ENCODE results near the gene SYNE2.

The SYNE2 gene

GRCh38 chr14:64059454-64060198 is 206.8 kb downstream of the SYNE2 start:
- Histone ChIP-seq H3K4me1 (no peaks in the 10 kb centered on the region; a peak in 1 of 20 replicates), H3K9me3 (replicated peaks in 1 of 11) (no peaks in the 10 kb centered on the region), H3K36me3 (peaks cover 9 to 41% (median 22%) of the 10 kb centered on the region in 11 experiments; a peak in 19 of 22 replicates), H3K4me2 (no peak overlapping the region), H3K27me3 (no peaks in the 10 kb centered on the region), H3K4me3 (no peak overlapping the region), H3K9ac (no peak overlapping the region), H4K20me1 (no peaks in the 10 kb centered on the region), H3K27ac (no peak overlapping the region)
- TF ChIP-seq Cebpa-rat (IDR thresholded peaks at IDR 0.05): no peak

GRCh38 chr14:64060199-64060545 is 207.4 kb downstream of the SYNE2 start:
- no peak overlapping the region for H3K4me2 ChIP-seq
- no peak overlapping the region for H3K27ac ChIP-seq

GRCh38 chr14:64060648-64061096 is 207.9 kb downstream of the SYNE2 start:
- no peak for TF ChIP-seq Cebpa-rat (IDR thresholded peaks at IDR 0.05)
- peaks cover 9 to 45% (median 22%) of the 10 kb centered on the region in 11 experiments; a peak in 18 of 22 replicates for H3K36me3 ChIP-seq
- H4K20me1 ChIP-seq: no peaks in the 10 kb centered on the region
- no peaks in the 10 kb centered on the region; a peak in 1 of 20 replicates for H3K4me1 ChIP-seq
- no peak overlapping the region for H3K27ac ChIP-seq
- H3K4me2 ChIP-seq: no peak overlapping the region
- H3K27me3 ChIP-seq: no peaks in the 10 kb centered on the region
- H3K4me3 ChIP-seq: no peak overlapping the region
- no peak overlapping the region for H3K9ac ChIP-seq
- H3K9me3 ChIP-seq (replicated peaks in 1 of 11): no peaks in the 10 kb centered on the region

More at GRCh38 chr14:64060199-64060545, 207.4 kb downstream of the SYNE2 start:
- Histone ChIP-seq H3K36me3 (peaks cover 9 to 41% (median 22%) of the 10 kb centered on the region in 11 experiments; a peak in 19 of 22 replicates), H3K27me3 (no peaks in the 10 kb centered on the region), H3K4me3 (no peak overlapping the region), H3K9ac (no peak overlapping the region), H3K4me1 (no peaks in the 10 kb centered on the region; a peak in 1 of 20 replicates), H4K20me1 (no peaks in the 10 kb centered on the region), H3K9me3 (replicated peaks in 1 of 11) (no peaks in the 10 kb centered on the region)
- no peak for TF ChIP-seq Cebpa-rat (IDR thresholded peaks at IDR 0.05)

GRCh38 chr14:64061115-64061514 is 208.3 kb downstream of the SYNE2 start:
- H3K4me2 ChIP-seq: no peak overlapping the region
- H4K20me1 ChIP-seq: no peaks in the 10 kb centered on the region
- H3K36me3 ChIP-seq: peaks cover 9 to 44% (median 19%) of the 10 kb centered on the region in 11 experiments; a peak in 18 of 22 replicates
- H3K27ac ChIP-seq: no peak overlapping the region
- H3K27me3 ChIP-seq: no peaks in the 10 kb centered on the region
- TF ChIP-seq Cebpa-rat (IDR thresholded peaks at IDR 0.05): no peak
- H3K4me3 ChIP-seq: no peak overlapping the region
- no peaks in the 10 kb centered on the region for H3K9me3 ChIP-seq (replicated peaks in 1 of 11)
- no peak overlapping the region for H3K9ac ChIP-seq
- H3K4me1 ChIP-seq: no peaks in the 10 kb centered on the region; a peak in 1 of 20 replicates

- H4K20me1 ChIP-seq: no peaks in the 10 kb centered on the region
- no peak for TF ChIP-seq Cebpa-rat (IDR thresholded peaks at IDR 0.05)
- peaks cover 9 to 49% (median 20%) of the 10 kb centered on the region in 11 experiments; a peak in 17 of 22 replicates for H3K36me3 ChIP-seq
- no peaks in the 10 kb centered on the region for H3K27me3 ChIP-seq
- H3K4me2 ChIP-seq: no peak overlapping the region
- no peak overlapping the region for H3K4me3 ChIP-seq
- no peak overlapping the region for H3K27ac ChIP-seq
- no peaks in the 10 kb centered on the region for H3K9me3 ChIP-seq (replicated peaks in 1 of 11)
- H3K9ac ChIP-seq: no peak overlapping the region
- H3K4me1 ChIP-seq: no peaks in the 10 kb centered on the region; a peak in 1 of 20 replicates
These were observed 208.9 kb downstream of the SYNE2 start for GRCh38 chr14:64061706-64062105.

GRCh38 chr14:64062381-64063115 is 209.7 kb downstream of the SYNE2 start:
- Histone ChIP-seq H4K20me1 (no peaks in the 10 kb centered on the region), H3K9ac (no peak overlapping the region), H3K36me3 (peaks cover 4 to 51% (median 20%) of the 10 kb centered on the region in 11 experiments; a peak in 17 of 22 replicates), H3K4me3 (no peak overlapping the region), H3K9me3 (replicated peaks in 1 of 11) (no peaks in the 10 kb centered on the region), H3K27ac (no peak overlapping the region), H3K27me3 (no peaks in the 10 kb centered on the region), H3K4me1 (no peaks in the 10 kb centered on the region; a peak in 1 of 20 replicates), H3K4me2 (no peak overlapping the region)
- no peak for TF ChIP-seq Cebpa-rat (IDR thresholded peaks at IDR 0.05)

- Histone ChIP-seq H3K27me3 (no peaks in the 10 kb centered on the region), H3K27ac (no peak overlapping the region), H3K4me2 (no peak overlapping the region), H3K4me1 (no peaks in the 10 kb centered on the region; a peak in 1 of 20 replicates), H3K9me3 (replicated peaks in 1 of 11) (no peaks in the 10 kb centered on the region), H3K36me3 (peaks cover 0 to 58% (median 23%) of the 10 kb centered on the region in 11 experiments; a peak in 17 of 22 replicates), H4K20me1 (no peaks in the 10 kb centered on the region), H3K4me3 (no peak overlapping the region), H3K9ac (no peak overlapping the region)
- TF ChIP-seq Cebpa-rat (IDR thresholded peaks at IDR 0.05): no peak
These were observed 211.6 kb downstream of the SYNE2 start for GRCh38 chr14:64064447-64064846.

- Histone ChIP-seq H3K4me1 (no peaks in the 10 kb centered on the region), H3K9me3 (replicated peaks in 1 of 11) (no peaks in the 10 kb centered on the region), H3K4me2 (no peak overlapping the region), H4K20me1 (no peaks in the 10 kb centered on the region), H3K4me3 (no peak overlapping the region), H3K27me3 (no peaks in the 10 kb centered on the region), H3K36me3 (peaks cover 10 to 81% (median 42%) of the 10 kb centered on the region in 11 experiments; a peak in 20 of 22 replicates), H3K9ac (no peak overlapping the region), H3K27ac (no peak overlapping the region)
- no peak for TF ChIP-seq Cebpa-rat (IDR thresholded peaks at IDR 0.05)
These were observed 217.0 kb downstream of the SYNE2 start for GRCh38 chr14:64069634-64070359.
